ENCODE measurements around the gene GRIN2C. TPM values are rescaled to one million over a fixed set of nuclear protein-coding genes. Genes with fewer than 3 reads are reported as not detected.

Gene GRIN2C
- total RNA-seq, 1 experiment from 2014 or later, result 0.44 TPM

- H3K23ac ChIP-seq (ENCODE audit: insufficient read length, low read depth, low read length), result no peak overlapping the region
- no peak overlapping the region for H2BK20ac ChIP-seq (ENCODE audit: low read depth, low read length, poor library complexity, severe bottlenecking)
- H3K36me3 Mint-ChIP-seq (ENCODE audit: insufficient read depth in 1 of 3, low read depth in 3 of 3), result peaks cover 4 to 6% (median 5%) of the 10 kb centered on the region in 3 experiments; a peak in 5 of 7 replicates
- no peak overlapping the region for H3K4ac ChIP-seq (ENCODE audit: low read depth, low read length)
- no peaks in the 10 kb centered on the region for H3K23me2 ChIP-seq (ENCODE audit: insufficient read length, low read depth, low read length, poor library complexity, severe bottlenecking)
- H3K27ac ChIP-seq (ENCODE audit: insufficient read length, low read depth, low read length), result no peak overlapping the region
- no peak for DNase-seq
- H3K79me2 ChIP-seq (ENCODE audit: insufficient read depth, low read length), result no peaks in the 10 kb centered on the region
- H3K56ac ChIP-seq (ENCODE audit: insufficient read length, low read depth, low read length), result no peak overlapping the region
- H4K91ac ChIP-seq (ENCODE audit: insufficient read length, low read depth, low read length), result no peak overlapping the region
- H2BK5ac ChIP-seq (ENCODE audit: insufficient read length, low read length), result no peak overlapping the region
- H2AFZ ChIP-seq (ENCODE audit: low read length), result no peak overlapping the region
- no peak overlapping the region for H2BK120ac ChIP-seq (ENCODE audit: low read depth, low read length, poor library complexity, severe bottlenecking)
- H3K4me3 Mint-ChIP-seq, result no peak overlapping the region
- H3K27me3 ChIP-seq (ENCODE audit: insufficient read depth, low read length), result no peaks in the 10 kb centered on the region
- H3T11ph ChIP-seq (ENCODE audit: low read length), result no peak overlapping the region
- no peak overlapping the region for H3K9ac ChIP-seq (ENCODE audit: extremely low read depth, insufficient read length, low read length)
- H3K14ac ChIP-seq (ENCODE audit: insufficient read depth, low read length), result no peak overlapping the region
- H3K4me2 ChIP-seq (ENCODE audit: insufficient read depth, insufficient read length, low read length), result no peak overlapping the region
- H3K9me3 Mint-ChIP-seq, result no peaks in the 10 kb centered on the region
- H2AK5ac ChIP-seq (ENCODE audit: insufficient read length, low read length), result no peak overlapping the region
- no peaks in the 10 kb centered on the region for H3K9me3 ChIP-seq (ENCODE audit: control insufficient read depth, low read depth, low read length)
- H3K27ac Mint-ChIP-seq, result no peak overlapping the region; a peak in 1 of 7 replicates
- no peak overlapping the region for H3K18ac ChIP-seq (ENCODE audit: insufficient read length, low read depth, low read length)
- H4K5ac ChIP-seq (ENCODE audit: insufficient read length, low read depth, low read length), result no peak overlapping the region
- WGBS (ENCODE audit: extremely low coverage, insufficient read length, low lambda C conversion rate), result no CpG with 5 or more reads among the region's 16 CpGs
- no peak overlapping the region for H2BK15ac ChIP-seq (ENCODE audit: low read depth, low read length)
- H3K79me1 ChIP-seq (ENCODE audit: insufficient read depth, low read depth, low read length, poor library complexity, severe bottlenecking), result no peaks in the 10 kb centered on the region
- no peak overlapping the region for H2BK12ac ChIP-seq (ENCODE audit: insufficient read length, low read depth, low read length)
- H3K4me1 Mint-ChIP-seq, result peaks cover 4 to 7% of the 10 kb centered on the region in 2 experiments; a peak in 3 of 4 replicates
- H3K4me1 ChIP-seq (ENCODE audit: insufficient read depth, low read length), result no peaks in the 10 kb centered on the region
- no peak for TF ChIP-seq CTCF (conservative IDR thresholded peaks at IDR 0.05)
- H3K27me3 Mint-ChIP-seq (ENCODE audit: low read depth), result no peaks in the 10 kb centered on the region; the same call in 1 of the 2 replicates
- H4K20me1 ChIP-seq (ENCODE audit: control insufficient read depth, insufficient read depth, insufficient read length), result no peaks in the 10 kb centered on the region
- H4K8ac ChIP-seq (replicated peaks; ENCODE audit: insufficient read length, low read depth, low read length), result no peak overlapping the region
Observed at GRCh38 chr17:74818291-74818938, 41.3 kb downstream of the GRIN2C start.

Data from H9 (cell line).